GM21447 (cell line): Measurements from ENCODE around the gene ZNF526.

Experiments used
- ATAC-seq: cut with Tn5 transposase; IDR thresholded peaks from one replicate; pipeline ENCODE4 v1.9.1; 2021; ENCODE audit not compliant: unreplicated experiment

ZNF526 gene

DNA sequence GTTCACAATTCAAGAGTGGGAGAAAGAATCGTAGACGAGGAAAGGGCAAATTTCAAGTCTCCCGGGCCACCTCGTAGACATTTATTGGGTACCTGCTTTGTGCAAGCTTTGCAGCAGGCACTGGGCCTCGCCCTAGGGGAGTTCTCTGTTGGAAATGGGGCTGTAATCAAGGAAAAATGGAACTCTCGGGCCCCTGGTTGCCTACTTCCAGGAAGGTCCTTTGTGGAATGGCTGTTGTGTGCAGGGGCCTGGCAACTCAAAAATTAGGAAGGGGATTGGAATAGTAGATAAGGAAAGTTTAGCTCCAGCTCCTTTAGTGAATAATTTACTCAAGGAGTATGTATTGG, 612 bp downstream of the ZNF526 start:
- ATAC-seq, result no peak

GRCh38 chr19:42224940-42225717, 5.0 kb downstream of the ZNF526 start:
- ATAC-seq, result no peak

DNA sequence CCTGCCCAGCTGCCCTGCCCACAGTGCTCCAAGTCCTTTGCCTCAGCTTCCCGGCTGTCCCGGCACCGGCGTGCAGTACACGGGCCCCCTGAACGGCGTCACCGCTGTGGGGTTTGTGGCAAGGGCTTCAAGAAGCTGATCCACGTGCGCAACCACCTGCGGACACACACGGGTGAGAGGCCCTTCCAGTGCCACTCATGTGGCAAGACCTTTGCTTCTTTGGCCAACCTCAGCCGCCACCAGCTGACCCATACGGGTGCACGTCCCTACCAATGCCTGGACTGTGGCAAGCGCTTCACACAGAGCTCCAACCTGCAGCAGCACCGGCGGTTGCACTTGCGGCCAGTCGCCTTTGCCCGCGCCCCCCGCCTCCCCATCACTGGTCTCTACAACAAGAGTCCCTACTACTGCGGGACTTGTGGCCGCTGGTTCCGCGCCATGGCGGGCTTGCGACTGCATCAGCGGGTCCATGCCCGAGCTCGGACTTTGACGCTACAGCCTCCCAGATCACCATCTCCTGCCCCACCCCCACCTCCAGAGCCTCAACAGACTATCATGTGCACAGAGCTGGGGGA, 5.7 kb downstream of the ZNF526 start:
- ATAC-seq, result no peak

- no peak for ATAC-seq
These were observed 6.8 kb downstream of the ZNF526 start for GRCh38 chr19:42226886-42227285.

GRCh38 chr19:42228641-42229040, 8.5 kb downstream of the ZNF526 start:
- ATAC-seq, result no peak

DNA sequence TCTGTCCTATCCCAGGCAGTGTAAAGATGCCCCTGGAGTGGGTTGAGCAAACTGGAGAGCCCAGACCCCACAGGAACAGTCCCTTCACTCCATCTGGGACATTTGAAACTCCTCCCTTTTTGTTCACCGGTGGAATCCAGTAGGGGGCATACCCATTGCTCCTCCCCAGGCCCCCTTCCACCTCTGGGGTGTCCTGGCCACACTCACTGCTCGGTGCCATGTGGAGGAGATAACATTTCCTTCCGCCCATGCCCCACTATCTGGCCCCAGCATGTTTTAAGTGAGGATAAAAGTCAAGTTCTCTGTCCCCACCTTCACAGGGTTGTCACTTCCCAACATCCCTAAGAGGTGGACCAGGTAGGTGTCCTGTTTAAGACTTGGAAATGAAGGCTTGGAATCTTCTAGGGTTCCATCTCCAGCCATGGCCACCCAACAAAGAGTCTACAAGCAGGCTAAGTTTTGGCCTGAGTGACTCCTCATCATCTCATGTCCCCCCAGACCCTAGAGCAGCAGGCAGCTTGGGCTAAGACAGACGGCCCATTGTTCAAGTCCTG, 9.3 kb downstream of the ZNF526 start:
- ATAC-seq, result no peak

GRCh38 chr19:42229855-42230351, 9.8 kb downstream of the ZNF526 start:
- ATAC-seq, result no peak

- no peak for ATAC-seq
These were observed 10.5 kb downstream of the ZNF526 start for GRCh38 chr19:42230571-42230970.

DNA sequence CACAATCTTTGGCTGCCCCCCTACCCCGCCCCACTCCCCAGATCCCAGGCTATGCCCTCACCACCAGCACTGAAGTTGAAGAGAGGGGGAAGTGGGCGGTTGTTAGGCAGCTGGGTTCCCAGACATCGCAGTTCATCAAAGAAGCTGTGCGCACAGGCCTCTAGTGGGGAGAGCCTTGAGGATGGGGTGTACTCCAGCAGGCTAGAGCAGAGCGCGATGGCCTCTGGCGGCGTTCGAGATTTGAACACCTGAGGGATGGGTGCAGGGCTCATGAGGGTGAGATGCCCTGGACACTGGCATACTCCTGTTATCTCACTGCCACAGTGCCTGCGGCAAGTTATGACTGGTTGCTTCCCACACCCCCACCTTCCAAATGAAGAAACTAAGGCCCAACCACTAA, 12.3 kb downstream of the ZNF526 start:
- no peak for ATAC-seq

GRCh38 chr19:42233106-42233505, 13.0 kb downstream of the ZNF526 start:
- ATAC-seq, result no peak

- ATAC-seq, result no peak
These were observed 13.7 kb downstream of the ZNF526 start for GRCh38 chr19:42233678-42234292.

DNA sequence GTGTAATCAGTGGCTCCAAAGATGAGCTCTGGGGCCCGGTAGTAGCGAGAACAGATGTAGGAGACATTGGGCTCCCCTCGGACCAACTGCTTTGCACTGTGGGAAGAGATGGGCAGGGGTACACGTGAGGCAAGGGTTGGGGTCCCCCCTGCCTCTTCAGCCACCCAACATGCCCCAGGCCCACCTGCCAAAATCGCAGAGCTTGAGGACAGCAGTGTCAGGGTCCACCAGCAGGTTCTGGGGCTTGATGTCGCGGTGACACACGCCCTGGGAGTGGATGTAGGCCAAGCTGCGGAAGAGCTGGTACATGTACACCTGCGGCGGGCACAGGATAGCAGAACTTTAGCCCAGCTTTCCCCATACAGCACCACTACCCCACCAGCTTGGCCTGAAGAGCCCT, 14.3 kb downstream of the ZNF526 start:
- ATAC-seq, result no peak

- no peak for ATAC-seq
These were observed 15.1 kb downstream of the ZNF526 start for GRCh38 chr19:42235181-42235580.

- no peak for ATAC-seq
These were observed 19.6 kb downstream of the ZNF526 start for GRCh38 chr19:42239544-42240220.

DNA sequence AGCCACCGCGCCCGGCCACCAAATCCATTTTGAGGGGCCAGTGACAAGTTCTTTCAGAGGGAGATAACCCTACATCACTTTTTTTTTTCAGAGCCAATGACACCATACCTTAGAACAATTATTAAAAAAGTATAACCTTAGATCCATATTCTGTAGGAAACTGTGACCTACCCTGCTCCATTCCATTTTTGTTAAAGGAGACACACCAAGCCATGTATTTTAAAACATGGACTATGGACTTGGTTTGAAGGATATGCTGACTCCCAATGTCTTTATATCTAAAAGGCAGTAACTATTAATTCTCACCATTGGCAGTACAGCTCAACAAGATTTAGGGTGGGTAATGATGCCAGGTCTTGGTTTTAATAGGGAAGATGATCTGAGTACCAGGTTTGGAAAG, 21.2 kb downstream of the ZNF526 start:
- no peak for ATAC-seq

GRCh38 chr19:42242069-42242511, 22.0 kb downstream of the ZNF526 start:
- ATAC-seq, result no peak

DNA sequence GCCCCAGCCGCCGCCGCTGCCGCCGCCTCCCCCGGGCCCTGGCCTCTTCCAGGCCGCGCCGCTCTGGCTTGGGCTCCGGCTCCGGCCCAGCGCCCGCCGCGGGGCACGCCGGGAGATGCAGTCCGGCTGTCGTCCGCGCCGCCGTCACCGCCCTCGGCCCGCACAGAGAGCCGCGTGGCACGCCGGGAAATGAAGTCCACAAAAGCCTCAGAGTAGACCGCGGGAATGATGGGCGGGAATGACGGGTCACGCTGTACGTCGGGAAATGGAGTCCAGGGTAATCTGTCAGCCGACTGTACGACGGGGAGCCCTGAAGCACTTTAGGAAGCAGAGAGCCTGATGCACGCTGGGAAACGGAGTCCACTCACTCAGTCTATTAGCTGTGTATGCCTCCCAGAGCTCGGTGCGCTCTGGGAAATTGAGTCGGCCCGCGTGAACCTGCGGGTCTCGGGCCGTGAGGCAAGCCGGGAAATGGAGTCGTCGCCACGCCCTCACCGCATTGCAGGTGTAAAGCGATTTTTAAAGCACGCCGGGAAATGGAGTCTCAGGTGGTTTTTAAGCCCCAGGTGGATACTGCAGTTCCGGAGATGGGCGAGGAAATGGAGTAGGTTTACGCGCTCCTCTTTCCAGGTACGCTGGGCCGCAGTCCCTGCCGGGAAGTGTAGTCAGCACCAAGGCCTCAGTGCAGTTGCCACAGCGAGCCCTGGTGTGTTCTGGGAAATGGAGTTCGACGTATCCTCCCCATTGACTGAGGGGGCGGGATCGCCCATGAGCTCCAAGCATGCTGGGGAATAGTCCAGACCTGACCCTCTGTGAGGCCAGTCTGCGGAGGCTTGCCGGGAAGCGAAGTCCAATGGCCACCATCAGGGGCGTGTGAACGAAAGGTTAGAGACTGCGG, 22.6 kb downstream of the ZNF526 start, which contains the start of gene GSK3A:
Gene GSK3A (minus strand): TSS at position 91 of the 898 bp plus-strand sequence. CDS start 137 bp downstream, outside the sequence.
- peak; percentile 62 for ATAC-seq

DNA sequence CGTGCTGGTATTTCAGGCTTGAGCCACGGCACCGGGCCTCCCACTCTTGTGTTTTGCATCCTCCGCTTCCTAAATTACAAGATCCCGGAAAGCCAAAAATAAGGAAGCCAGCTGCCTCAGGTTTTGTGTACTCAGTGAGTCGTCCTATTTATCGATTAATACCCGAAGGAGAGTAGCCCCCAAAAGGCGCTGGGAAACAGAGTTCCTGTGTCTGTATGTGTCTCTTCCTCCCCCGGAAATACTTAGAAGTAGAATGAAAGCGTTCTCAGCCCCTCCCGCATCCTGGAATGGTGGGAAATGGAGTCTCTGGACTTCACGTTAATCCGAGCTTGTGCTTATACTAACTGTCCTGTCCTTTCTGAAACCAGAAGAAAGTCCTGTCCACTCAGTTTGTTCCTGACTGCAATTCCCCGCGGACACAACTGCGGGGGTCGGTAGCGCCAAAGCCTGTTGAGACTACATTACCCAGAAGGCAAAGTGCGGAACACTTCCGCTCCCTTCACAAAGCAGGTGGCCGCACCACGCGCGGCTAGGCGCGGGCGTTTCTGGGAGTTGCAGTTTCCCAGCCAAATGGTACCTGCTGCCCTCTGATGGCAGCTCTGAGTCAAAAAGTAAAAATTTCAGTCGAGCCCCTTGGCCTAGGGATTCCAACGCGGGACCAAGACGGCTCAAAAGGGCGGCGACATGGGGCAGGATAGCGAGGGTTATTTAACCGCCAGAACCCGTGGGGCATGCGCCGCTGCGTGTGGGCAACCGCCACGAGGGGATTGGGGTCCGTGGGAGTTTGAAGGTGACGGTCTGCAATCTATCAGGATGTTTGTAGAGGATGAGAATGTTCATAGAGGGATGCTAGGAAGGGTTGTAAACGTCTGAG, 24.5 kb downstream of the ZNF526 start:
- ATAC-seq, result peak; percentile 35

DNA sequence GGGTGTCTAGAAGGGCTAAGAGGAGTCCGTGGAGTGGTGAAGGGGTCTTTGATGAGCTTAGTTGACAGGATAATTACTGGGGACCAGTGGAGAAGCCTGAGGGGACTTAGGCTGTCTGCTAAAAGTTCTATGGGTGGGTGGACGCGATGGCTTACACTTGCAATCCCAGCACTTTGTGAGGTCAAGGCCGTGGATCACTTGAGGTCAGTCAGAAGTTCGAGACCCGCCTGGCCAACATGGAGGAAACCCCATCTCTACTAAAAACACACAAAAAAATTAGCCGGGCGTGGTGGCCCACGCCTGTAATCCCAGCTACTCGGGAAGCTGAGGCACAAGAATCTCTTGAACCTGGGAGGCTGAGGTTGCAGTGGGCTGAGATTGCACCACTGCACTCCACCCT, 25.1 kb downstream of the ZNF526 start:
- ATAC-seq, result no peak
